Measurements from ENCODE around the gene RAB3D.

Gene RAB3D

GRCh38 chr19:11361771-11362731 lies 22.6 kb upstream of the RAB3D start:
- no peak for TF ChIP-seq EZH2phosphoT487 (conservative IDR thresholded peaks at IDR 0.05; ENCODE audit: low read length)
- no peak for TF ChIP-seq CTCF (IDR thresholded peaks at IDR 0.05; ENCODE audit: insufficient read depth, low read length, poor library complexity, severe bottlenecking)
- H3K36me3 ChIP-seq (ENCODE audit: low read length) = no peaks in the 10 kb centered on the region
- no peaks in the 10 kb centered on the region for H3K9me2 ChIP-seq (replicated peaks; ENCODE audit: insufficient read depth, low read length)
- H3K9me3 ChIP-seq (ENCODE audit: insufficient read depth, low read length) = no peaks in the 10 kb centered on the region
- no peak overlapping the region for H3K4me2 ChIP-seq (ENCODE audit: low read depth, low read length, poor library complexity, severe bottlenecking)
- no peaks in the 10 kb centered on the region for H4K20me1 ChIP-seq (ENCODE audit: low read depth, low read length)
- no peak overlapping the region for H3K4me3 ChIP-seq (ENCODE audit: insufficient read depth, low read length, poor library complexity, severe bottlenecking)
- no peak overlapping the region for H2AFZ ChIP-seq (ENCODE audit: low read depth, low read length, severe bottlenecking)
- H3K9ac ChIP-seq (ENCODE audit: low read length) = no peak overlapping the region
- H3F3A ChIP-seq (ENCODE audit: insufficient read depth) = no peaks in the 10 kb centered on the region
- H3K27me3 ChIP-seq (ENCODE audit: low read length) = no peaks in the 10 kb centered on the region
- no peak overlapping the region for H3K27ac ChIP-seq (ENCODE audit: low read depth, low read length)
- no peaks in the 10 kb centered on the region for H3K79me2 ChIP-seq (ENCODE audit: insufficient read depth, low read length)

GRCh38 chr19:11361037-11361770 lies 21.7 kb upstream of the RAB3D start:
- Histone ChIP-seq H3K4me3 (ENCODE audit: insufficient read depth, low read length, poor library complexity, severe bottlenecking) (no peak overlapping the region), H3K9me3 (ENCODE audit: insufficient read depth, low read length) (no peaks in the 10 kb centered on the region), H3K9ac (ENCODE audit: low read length) (no peak overlapping the region), H4K20me1 (ENCODE audit: low read depth, low read length) (no peaks in the 10 kb centered on the region), H3F3A (ENCODE audit: insufficient read depth) (no peaks in the 10 kb centered on the region), H3K27me3 (ENCODE audit: low read length) (no peaks in the 10 kb centered on the region), H3K9me2 (replicated peaks; ENCODE audit: insufficient read depth, low read length) (no peaks in the 10 kb centered on the region), H3K4me2 (ENCODE audit: low read depth, low read length, poor library complexity, severe bottlenecking) (no peak overlapping the region), H2AFZ (ENCODE audit: low read depth, low read length, severe bottlenecking) (no peak overlapping the region), H3K79me2 (ENCODE audit: insufficient read depth, low read length) (no peaks in the 10 kb centered on the region), H3K36me3 (ENCODE audit: low read length) (no peaks in the 10 kb centered on the region), H3K27ac (ENCODE audit: low read depth, low read length) (no peak overlapping the region)
- no peak for TF ChIP-seq CTCF (IDR thresholded peaks at IDR 0.05; ENCODE audit: insufficient read depth, low read length, poor library complexity, severe bottlenecking)
- TF ChIP-seq EZH2phosphoT487 (conservative IDR thresholded peaks at IDR 0.05; ENCODE audit: low read length) = no peak

- no peak overlapping the region for H3K4me3 ChIP-seq (ENCODE audit: insufficient read depth, low read length, poor library complexity, severe bottlenecking)
- no peaks in the 10 kb centered on the region for H3K27me3 ChIP-seq (ENCODE audit: low read length)
- H3K9ac ChIP-seq (ENCODE audit: low read length) = no peak overlapping the region
- H3K79me2 ChIP-seq (ENCODE audit: insufficient read depth, low read length) = no peaks in the 10 kb centered on the region
- H3K4me2 ChIP-seq (ENCODE audit: low read depth, low read length, poor library complexity, severe bottlenecking) = no peak overlapping the region
- no peaks in the 10 kb centered on the region for H3K9me2 ChIP-seq (replicated peaks; ENCODE audit: insufficient read depth, low read length)
- no peak overlapping the region for H3K27ac ChIP-seq (ENCODE audit: low read depth, low read length)
- H4K20me1 ChIP-seq (ENCODE audit: low read depth, low read length) = no peaks in the 10 kb centered on the region; the same call in 1 of the 2 replicates
- no peaks in the 10 kb centered on the region for H3K9me3 ChIP-seq (ENCODE audit: insufficient read depth, low read length)
- no peaks in the 10 kb centered on the region for H3F3A ChIP-seq (ENCODE audit: insufficient read depth)
- no peak overlapping the region for H2AFZ ChIP-seq (ENCODE audit: low read depth, low read length, severe bottlenecking)
- H3K36me3 ChIP-seq (ENCODE audit: low read length) = no peaks in the 10 kb centered on the region
- TF ChIP-seq CTCF (IDR thresholded peaks at IDR 0.05; ENCODE audit: insufficient read depth, low read length, poor library complexity, severe bottlenecking) (no peak), EZH2phosphoT487 (conservative IDR thresholded peaks at IDR 0.05; ENCODE audit: low read length) (no peak)
Observed at GRCh38 chr19:11359421-11359820, 20.0 kb upstream of the RAB3D start.

Data from SU-DHL-6 (cell line).